Measurements from ENCODE around the gene LIN28B.
A peak's percentile ranks its signal among the peaks of the same experiment; 100 is the strongest.

Gene LIN28B

GRCh38 chr6:104929353-104929752, 27.6 kb upstream of the LIN28B start:
- Histone ChIP-seq H2BK15ac (replicated peaks; ENCODE audit: low read depth) (no peak overlapping the region), H3K36me3 (ENCODE audit: control insufficient read depth, insufficient read depth, low read length) (no peaks in the 10 kb centered on the region), H3K27ac (ENCODE audit: low read depth, low read length) (no peak overlapping the region), H2BK120ac (ENCODE audit: low read depth, low read length) (no peak overlapping the region), H3K79me2 (ENCODE audit: control insufficient read depth, insufficient read depth, low read length) (no peaks in the 10 kb centered on the region), H3K79me1 (ENCODE audit: low read length) (no peaks in the 10 kb centered on the region), H3K9ac (ENCODE audit: low read length) (no peak overlapping the region), H3K27me3 (ENCODE audit: insufficient read depth, low read length, poor library complexity) (no peaks in the 10 kb centered on the region), H2BK5ac (ENCODE audit: low read length) (no peak overlapping the region), H3K4ac (ENCODE audit: low read depth, low read length) (no peak overlapping the region), H3K23ac (ENCODE audit: low read length) (no peak overlapping the region), H3K4me1 (ENCODE audit: control insufficient read depth, low read depth, low read length) (no peaks in the 10 kb centered on the region), H3K56ac (ENCODE audit: low read length) (no peak overlapping the region), H3K18ac (ENCODE audit: low read length) (no peak overlapping the region), H4K5ac (ENCODE audit: low read length) (no peak overlapping the region), H3K4me3 (ENCODE audit: low read length) (no peak overlapping the region), H4K8ac (ENCODE audit: low read depth, low read length) (no peak overlapping the region), H3K4me2 (ENCODE audit: low read length) (no peak overlapping the region), H2AK5ac (ENCODE audit: low read length) (no peak overlapping the region)
- no peak for DNase-seq
- WGBS (ENCODE audit: extremely low coverage, insufficient coverage, low lambda C conversion rate), result no CpG with 5 or more reads among the region's 5 CpGs

GRCh38 chr6:104930939-104931338, 26.0 kb upstream of the LIN28B start:
- Histone ChIP-seq H4K8ac (ENCODE audit: low read depth, low read length) (no peak overlapping the region), H3K79me1 (ENCODE audit: low read length) (no peaks in the 10 kb centered on the region), H3K4me2 (ENCODE audit: low read length) (no peak overlapping the region), H3K23ac (ENCODE audit: low read length) (no peak overlapping the region), H3K9ac (ENCODE audit: low read length) (no peak overlapping the region), H3K4me1 (ENCODE audit: control insufficient read depth, low read depth, low read length) (no peaks in the 10 kb centered on the region), H3K4me3 (ENCODE audit: low read length) (no peak overlapping the region), H2AK5ac (ENCODE audit: low read length) (no peak overlapping the region), H3K56ac (ENCODE audit: low read length) (no peak overlapping the region), H3K27me3 (ENCODE audit: insufficient read depth, low read length, poor library complexity) (no peaks in the 10 kb centered on the region), H2BK120ac (ENCODE audit: low read depth, low read length) (no peak overlapping the region), H4K5ac (ENCODE audit: low read length) (no peak overlapping the region), H3K79me2 (ENCODE audit: control insufficient read depth, insufficient read depth, low read length) (no peaks in the 10 kb centered on the region), H3K4ac (ENCODE audit: low read depth, low read length) (no peak overlapping the region), H2BK15ac (replicated peaks; ENCODE audit: low read depth) (no peak overlapping the region), H3K18ac (ENCODE audit: low read length) (no peak overlapping the region), H2BK5ac (ENCODE audit: low read length) (no peak overlapping the region), H3K36me3 (ENCODE audit: control insufficient read depth, insufficient read depth, low read length) (no peaks in the 10 kb centered on the region), H3K27ac (ENCODE audit: low read depth, low read length) (no peak overlapping the region)
- no peak for DNase-seq
- WGBS (ENCODE audit: extremely low coverage, insufficient coverage, low lambda C conversion rate), result no CpG with 5 or more reads among the region's 2 CpGs

- Histone ChIP-seq H3K56ac (ENCODE audit: low read length) (no peak overlapping the region), H3K79me2 (ENCODE audit: control insufficient read depth, insufficient read depth, low read length) (no peaks in the 10 kb centered on the region), H4K5ac (ENCODE audit: low read length) (no peak overlapping the region), H3K9ac (ENCODE audit: low read length) (no peak overlapping the region), H3K23ac (ENCODE audit: low read length) (no peak overlapping the region), H3K4ac (ENCODE audit: low read depth, low read length) (no peak overlapping the region), H3K4me1 (ENCODE audit: control insufficient read depth, low read depth, low read length) (no peaks in the 10 kb centered on the region), H2BK120ac (ENCODE audit: low read depth, low read length) (no peak overlapping the region), H4K8ac (ENCODE audit: low read depth, low read length) (no peak overlapping the region), H2BK5ac (ENCODE audit: low read length) (no peak overlapping the region), H2BK15ac (replicated peaks; ENCODE audit: low read depth) (no peak overlapping the region), H3K4me2 (ENCODE audit: low read length) (no peak overlapping the region), H3K18ac (ENCODE audit: low read length) (no peak overlapping the region), H3K27me3 (ENCODE audit: insufficient read depth, low read length, poor library complexity) (no peaks in the 10 kb centered on the region), H3K36me3 (ENCODE audit: control insufficient read depth, insufficient read depth, low read length) (no peaks in the 10 kb centered on the region), H3K79me1 (ENCODE audit: low read length) (no peaks in the 10 kb centered on the region), H3K4me3 (ENCODE audit: low read length) (no peak overlapping the region), H3K27ac (ENCODE audit: low read depth, low read length) (no peak overlapping the region), H2AK5ac (ENCODE audit: low read length) (no peak overlapping the region)
- DNase-seq, result no peak
- WGBS (ENCODE audit: extremely low coverage, insufficient coverage, low lambda C conversion rate), result no CpG with 5 or more reads among the region's 38 CpGs
These were observed 20.0 kb upstream of the LIN28B start for GRCh38 chr6:104936766-104937535.

- Histone ChIP-seq H3K9ac (ENCODE audit: low read length) (peak overlapping the region; percentile 82), H4K8ac (ENCODE audit: low read depth, low read length) (no peak overlapping the region), H3K4ac (ENCODE audit: low read depth, low read length) (peak overlapping the region; percentile 46), H3K27me3 (ENCODE audit: insufficient read depth, low read length, poor library complexity) (no peaks in the 10 kb centered on the region), H4K5ac (ENCODE audit: low read length) (peak overlapping the region; percentile 47), H3K79me1 (ENCODE audit: low read length) (no peaks in the 10 kb centered on the region), H3K18ac (ENCODE audit: low read length) (peak overlapping the region; percentile 6), H3K79me2 (ENCODE audit: control insufficient read depth, insufficient read depth, low read length) (no peaks in the 10 kb centered on the region), H3K4me3 (ENCODE audit: low read length) (peak overlapping the region; percentile 63), H2BK15ac (replicated peaks; ENCODE audit: low read depth) (no peak overlapping the region), H3K56ac (ENCODE audit: low read length) (peak overlapping the region; percentile 93), H2BK5ac (ENCODE audit: low read length) (peak overlapping the region; percentile 58), H2BK120ac (ENCODE audit: low read depth, low read length) (no peak overlapping the region), H2AK5ac (ENCODE audit: low read length) (no peak overlapping the region), H3K36me3 (ENCODE audit: control insufficient read depth, insufficient read depth, low read length) (no peaks in the 10 kb centered on the region), H3K23ac (ENCODE audit: low read length) (no peak overlapping the region), H3K27ac (ENCODE audit: low read depth, low read length) (peak overlapping the region; percentile 53), H3K4me2 (ENCODE audit: low read length) (peak overlapping the region; percentile 86), H3K4me1 (ENCODE audit: control insufficient read depth, low read depth, low read length) (no peaks in the 10 kb centered on the region)
- no CpG with 5 or more reads among the region's 88 CpGs for WGBS (ENCODE audit: extremely low coverage, insufficient coverage, low lambda C conversion rate)
- DNase-seq, result peak; percentile 89
These were observed 16.5 kb upstream of the LIN28B start for GRCh38 chr6:104940238-104940892.

- H4K5ac ChIP-seq (ENCODE audit: low read length), result no peak overlapping the region
- peak overlapping the region; percentile 82 for H3K9ac ChIP-seq (ENCODE audit: low read length)
- peak overlapping the region; percentile 48 for H2BK120ac ChIP-seq (ENCODE audit: low read depth, low read length)
- peak overlapping the region; percentile 46 for H3K4ac ChIP-seq (ENCODE audit: low read depth, low read length)
- H3K79me1 ChIP-seq (ENCODE audit: low read length), result no peaks in the 10 kb centered on the region
- peak overlapping the region; percentile 93 for H3K56ac ChIP-seq (ENCODE audit: low read length)
- no peaks in the 10 kb centered on the region for H3K4me1 ChIP-seq (ENCODE audit: control insufficient read depth, low read depth, low read length)
- H3K4me3 ChIP-seq (ENCODE audit: low read length), result peak overlapping the region; percentile 67
- WGBS (ENCODE audit: extremely low coverage, insufficient coverage, low lambda C conversion rate), result no CpG with 5 or more reads among the region's 104 CpGs
- H2BK5ac ChIP-seq (ENCODE audit: low read length), result peak overlapping the region; percentile 58
- DNase-seq, result peak; percentile 89
- H2BK15ac ChIP-seq (replicated peaks; ENCODE audit: low read depth), result no peak overlapping the region
- no peak overlapping the region for H2AK5ac ChIP-seq (ENCODE audit: low read length)
- no peaks in the 10 kb centered on the region for H3K27me3 ChIP-seq (ENCODE audit: insufficient read depth, low read length, poor library complexity)
- peak overlapping the region; percentile 76 for H4K8ac ChIP-seq (ENCODE audit: low read depth, low read length)
- H3K79me2 ChIP-seq (ENCODE audit: control insufficient read depth, insufficient read depth, low read length), result no peaks in the 10 kb centered on the region
- peak overlapping the region; percentile 86 for H3K4me2 ChIP-seq (ENCODE audit: low read length)
- H3K18ac ChIP-seq (ENCODE audit: low read length), result peak overlapping the region; percentile 86
- H3K36me3 ChIP-seq (ENCODE audit: control insufficient read depth, insufficient read depth, low read length), result no peaks in the 10 kb centered on the region
- peak overlapping the region; percentile 71 for H3K23ac ChIP-seq (ENCODE audit: low read length)
- peak overlapping the region; percentile 53 for H3K27ac ChIP-seq (ENCODE audit: low read depth, low read length)
These were observed 15.8 kb upstream of the LIN28B start for GRCh38 chr6:104940893-104941728.
